Tibial nerve (tissue), 3 donors: Measurements from ENCODE around the gene ZNF646.

Experiments used
- POLR2A ChIP-seq, 2 donors: fragments of 450-650 bp; IDR thresholded peaks; one replicate each; pipeline ENCODE4 v1.6.1; 2017; ENCODE audit warnings: antibody characterized with exemption in 2 of 2, mild to moderate bottlenecking in 2 of 2, moderate library complexity in 2 of 2
- TF ChIP-seq, protein P1 (sequence below), 5 experiments: fragments of 200-600 bp in 3 of 5; fragments of 450-650 bp in 2 of 5; sonication (generic) in 3 of 5; IDR thresholded peaks; one replicate each; pipeline ENCODE4 v1.5.1; 2016 to 2019; ENCODE audit warnings: antibody characterized with exemption in 5 of 5, mild to moderate bottlenecking in 3 of 5, moderate library complexity in 2 of 5

DNA sequence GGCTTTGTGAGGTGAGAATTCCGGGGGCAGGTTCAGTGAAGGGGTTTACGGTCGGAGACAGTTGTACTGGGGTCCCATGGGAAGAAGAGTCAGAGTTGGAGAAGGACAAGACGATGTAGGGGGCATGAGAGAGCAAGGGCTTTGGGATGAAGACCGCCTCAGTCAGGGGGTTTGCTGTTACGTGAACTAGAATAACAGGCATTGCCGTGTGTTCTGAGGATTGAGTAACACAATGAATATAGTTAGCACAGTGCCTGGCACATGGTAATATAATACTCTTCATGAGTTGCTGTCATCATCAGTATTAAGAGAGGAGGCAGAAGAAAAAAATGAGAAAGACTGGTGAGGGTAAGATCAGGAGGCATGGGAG, 577 bp downstream of the ZNF646 start:
- TF ChIP-seq, protein P1, sequence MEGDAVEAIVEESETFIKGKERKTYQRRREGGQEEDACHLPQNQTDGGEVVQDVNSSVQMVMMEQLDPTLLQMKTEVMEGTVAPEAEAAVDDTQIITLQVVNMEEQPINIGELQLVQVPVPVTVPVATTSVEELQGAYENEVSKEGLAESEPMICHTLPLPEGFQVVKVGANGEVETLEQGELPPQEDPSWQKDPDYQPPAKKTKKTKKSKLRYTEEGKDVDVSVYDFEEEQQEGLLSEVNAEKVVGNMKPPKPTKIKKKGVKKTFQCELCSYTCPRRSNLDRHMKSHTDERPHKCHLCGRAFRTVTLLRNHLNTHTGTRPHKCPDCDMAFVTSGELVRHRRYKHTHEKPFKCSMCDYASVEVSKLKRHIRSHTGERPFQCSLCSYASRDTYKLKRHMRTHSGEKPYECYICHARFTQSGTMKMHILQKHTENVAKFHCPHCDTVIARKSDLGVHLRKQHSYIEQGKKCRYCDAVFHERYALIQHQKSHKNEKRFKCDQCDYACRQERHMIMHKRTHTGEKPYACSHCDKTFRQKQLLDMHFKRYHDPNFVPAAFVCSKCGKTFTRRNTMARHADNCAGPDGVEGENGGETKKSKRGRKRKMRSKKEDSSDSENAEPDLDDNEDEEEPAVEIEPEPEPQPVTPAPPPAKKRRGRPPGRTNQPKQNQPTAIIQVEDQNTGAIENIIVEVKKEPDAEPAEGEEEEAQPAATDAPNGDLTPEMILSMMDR (IDR thresholded peaks at IDR 0.05) = no peak
- no peak for TF ChIP-seq POLR2A (IDR thresholded peaks at IDR 0.05)
